ENCODE measurements around the gene SNU13. TPM values are rescaled to one million over a fixed set of nuclear protein-coding genes. Genes with fewer than 3 reads are reported as not detected.
"Not testable (repeated sequence)": the region's sequence is repeated elsewhere in the genome, so short reads cannot be mapped to it uniquely, and the experiment has no call there.

SNU13 gene
- polyA plus RNA-seq, 1 experiment: 151 TPM

DNA sequence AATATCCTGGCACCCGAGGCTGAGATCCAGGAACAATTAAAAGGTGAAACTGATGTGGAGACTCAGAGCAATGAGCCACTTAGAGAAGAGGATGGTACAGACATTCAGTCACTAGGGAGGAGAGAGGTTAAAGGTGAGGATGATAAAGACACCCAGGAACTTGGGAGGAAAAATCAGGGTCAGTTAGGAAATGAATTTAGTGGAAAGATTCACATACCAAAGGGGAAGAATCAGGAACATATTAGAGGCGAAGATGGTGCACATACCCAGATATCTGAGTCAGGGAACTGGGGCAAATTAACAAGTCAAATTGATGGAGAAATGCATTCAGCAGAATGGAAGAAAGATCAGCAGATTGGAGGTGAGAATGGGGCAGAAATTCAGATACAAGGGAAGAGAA lies 6.5 kb upstream of the SNU13 start:
- no peak overlapping the region for H3K27ac ChIP-seq (ENCODE audit: low read depth, low read length)
- H3K4me3 ChIP-seq (ENCODE audit: low read depth, low read length): no peak overlapping the region
- POLR2A ChIA-PET: no interaction called here
- TF ChIP-seq, protein P1, sequence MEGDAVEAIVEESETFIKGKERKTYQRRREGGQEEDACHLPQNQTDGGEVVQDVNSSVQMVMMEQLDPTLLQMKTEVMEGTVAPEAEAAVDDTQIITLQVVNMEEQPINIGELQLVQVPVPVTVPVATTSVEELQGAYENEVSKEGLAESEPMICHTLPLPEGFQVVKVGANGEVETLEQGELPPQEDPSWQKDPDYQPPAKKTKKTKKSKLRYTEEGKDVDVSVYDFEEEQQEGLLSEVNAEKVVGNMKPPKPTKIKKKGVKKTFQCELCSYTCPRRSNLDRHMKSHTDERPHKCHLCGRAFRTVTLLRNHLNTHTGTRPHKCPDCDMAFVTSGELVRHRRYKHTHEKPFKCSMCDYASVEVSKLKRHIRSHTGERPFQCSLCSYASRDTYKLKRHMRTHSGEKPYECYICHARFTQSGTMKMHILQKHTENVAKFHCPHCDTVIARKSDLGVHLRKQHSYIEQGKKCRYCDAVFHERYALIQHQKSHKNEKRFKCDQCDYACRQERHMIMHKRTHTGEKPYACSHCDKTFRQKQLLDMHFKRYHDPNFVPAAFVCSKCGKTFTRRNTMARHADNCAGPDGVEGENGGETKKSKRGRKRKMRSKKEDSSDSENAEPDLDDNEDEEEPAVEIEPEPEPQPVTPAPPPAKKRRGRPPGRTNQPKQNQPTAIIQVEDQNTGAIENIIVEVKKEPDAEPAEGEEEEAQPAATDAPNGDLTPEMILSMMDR (IDR thresholded peaks at IDR 0.05; ENCODE audit: low read depth, low read length): no peak
- H3K9me3 ChIP-seq (ENCODE audit: control insufficient read depth, insufficient read depth, low read length): peaks cover 10% of the 10 kb centered on the region; the same call in 1 of the 2 replicates
- no peak for DNase-seq (ENCODE audit: low read depth, low spot score)
- CTCF ChIA-PET: interaction anchor here (1.0 to 5.4 kb wide), 2 partner anchors 28 to 248 kb away, joined by 3 to 281 read pairs; partner anchors contain the start of gene CENPM
- no peaks in the 10 kb centered on the region for H3K27me3 ChIP-seq (ENCODE audit: control insufficient read depth, insufficient read depth, low read length)

DNA sequence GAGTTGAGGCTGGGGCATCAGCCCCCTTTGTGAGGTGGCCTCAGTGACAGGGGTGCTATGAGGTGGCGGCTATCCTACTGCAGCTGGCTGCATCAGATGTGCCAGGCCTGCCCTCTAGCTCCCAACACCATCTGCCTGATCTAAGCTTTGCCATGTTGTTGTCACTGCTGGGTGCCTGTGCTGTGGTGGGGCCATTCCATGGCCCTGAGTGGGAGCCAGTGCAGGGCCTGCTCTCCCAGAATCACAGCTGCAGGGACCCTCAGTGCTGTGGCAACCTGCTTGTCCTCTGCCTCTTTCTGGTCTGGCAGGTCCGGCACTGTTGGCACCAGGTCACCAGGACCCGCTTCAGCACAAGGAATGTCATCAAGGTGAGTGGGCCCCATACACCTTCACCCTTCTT lies 1.8 kb upstream of the SNU13 start:
- H3K9me3 ChIP-seq (ENCODE audit: control insufficient read depth, insufficient read depth, low read length): no peaks in the 10 kb centered on the region
- no peak overlapping the region for H3K27ac ChIP-seq (ENCODE audit: low read depth, low read length)
- no peaks in the 10 kb centered on the region for H3K27me3 ChIP-seq (ENCODE audit: control insufficient read depth, insufficient read depth, low read length)
- no peak for DNase-seq (ENCODE audit: low read depth, low spot score)
- ChIA-PET POLR2A (no interaction called here), CTCF (no interaction called here)
- TF ChIP-seq, protein P1 (IDR thresholded peaks at IDR 0.05; ENCODE audit: low read depth, low read length): no peak
- H3K4me3 ChIP-seq (ENCODE audit: low read depth, low read length): no peak overlapping the region

DNA sequence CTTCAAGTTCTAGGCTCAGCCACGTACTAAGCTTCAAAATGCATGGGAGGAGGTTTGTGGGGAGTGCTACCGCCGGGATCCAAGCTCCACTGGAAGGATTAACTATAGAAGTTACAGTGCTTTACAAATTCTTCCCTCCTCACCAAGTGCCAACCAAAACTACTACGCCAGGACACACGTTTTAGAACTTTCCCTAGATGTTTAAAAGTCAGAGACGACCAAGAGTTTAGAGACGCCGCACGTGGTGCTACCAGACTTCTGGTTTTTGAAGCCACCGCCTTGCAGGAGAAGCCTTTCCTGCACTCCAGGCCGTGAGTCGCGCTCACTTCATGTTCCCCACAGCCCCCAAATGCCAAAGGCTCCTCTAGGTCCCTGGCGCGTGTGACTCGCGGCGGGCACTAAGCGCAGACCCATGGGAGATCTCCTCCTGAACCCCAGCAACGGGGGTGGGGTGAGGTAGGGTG lies 734 bp downstream of the SNU13 start:
- Histone ChIP-seq H3K27me3 (ENCODE audit: control insufficient read depth, insufficient read depth, low read length) (no peaks in the 10 kb centered on the region), H3K9me3 (ENCODE audit: control insufficient read depth, insufficient read depth, low read length) (no peaks in the 10 kb centered on the region), H3K4me3 (ENCODE audit: low read depth, low read length) (peak overlapping the region; percentile 94), H3K27ac (ENCODE audit: low read depth, low read length) (peak overlapping the region; percentile 93)
- DNase-seq (ENCODE audit: low read depth, low spot score): no peak
- TF ChIP-seq, protein P1 (IDR thresholded peaks at IDR 0.05; ENCODE audit: low read depth, low read length): no peak
- ChIA-PET POLR2A (interaction anchor here (1.9 to 2.1 kb wide), 2 partner anchors 9 to 21 kb away, joined by 5 to 7 read pairs; no protein-coding TSS in a partner anchor), CTCF (interaction anchor here (1.0 to 4.8 kb wide), 4 partner anchors 9 to 254 kb away, joined by 3 to 43 read pairs (median 6); no protein-coding TSS in a partner anchor)

DNA sequence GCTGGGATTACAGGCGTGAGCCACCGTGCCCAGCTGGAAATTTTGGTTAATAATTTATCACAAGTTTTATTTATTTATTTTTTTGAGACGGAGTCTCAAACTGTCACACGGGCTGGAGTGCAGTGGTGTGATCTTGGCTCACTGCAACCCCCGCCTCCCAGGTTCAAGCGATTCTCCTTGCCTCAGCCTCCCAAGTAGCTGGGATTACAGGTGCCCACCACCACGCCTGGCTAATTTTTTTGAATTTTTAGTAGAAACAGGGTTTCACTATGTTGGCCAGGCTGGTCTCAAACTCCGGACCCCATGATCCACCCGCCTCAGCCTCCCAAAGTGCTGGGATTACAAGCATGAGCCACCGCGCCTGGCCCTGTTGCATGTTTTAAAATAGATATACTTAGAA lies 1.8 kb downstream of the SNU13 start:
- not testable (repeated sequence) for DNase-seq (ENCODE audit: low read depth, low spot score); H3K27ac ChIP-seq (ENCODE audit: low read depth, low read length); H3K9me3 ChIP-seq (ENCODE audit: control insufficient read depth, insufficient read depth, low read length); H3K27me3 ChIP-seq (ENCODE audit: control insufficient read depth, insufficient read depth, low read length)
- H3K4me3 ChIP-seq (ENCODE audit: low read depth, low read length): peak overlapping the region; percentile 94; the same call in 1 of the 2 replicates
- ChIA-PET POLR2A (interaction anchor here (0.6 to 1.9 kb wide), 2 partner anchors 20 to 21 kb away, joined by 3 to 5 read pairs; no protein-coding TSS in a partner anchor), CTCF (interaction anchor here (1.1 to 4.8 kb wide), 3 partner anchors 10 to 255 kb away, joined by 3 to 43 read pairs (median 8); no protein-coding TSS in a partner anchor)

DNA sequence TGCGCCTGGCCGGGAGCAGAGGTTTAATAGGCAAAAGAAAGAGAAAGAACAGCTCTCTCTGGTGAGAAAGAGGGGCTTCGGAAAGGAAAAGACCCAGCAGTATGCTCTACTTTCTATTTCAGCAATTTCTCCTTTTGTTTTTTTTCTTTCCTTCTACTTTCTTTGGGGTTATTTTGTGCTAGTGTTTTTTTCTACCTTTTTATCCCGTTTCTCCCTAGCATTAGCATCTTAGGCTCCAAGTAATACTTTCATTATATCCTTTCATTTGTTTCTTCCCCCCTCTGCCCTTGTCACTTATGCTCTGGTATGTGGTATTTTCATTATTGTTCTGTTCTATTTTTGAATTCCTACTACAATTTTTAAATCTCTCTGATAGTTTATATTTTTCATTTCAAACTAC lies 4.5 kb downstream of the SNU13 start:
- TF ChIP-seq, protein P1 (IDR thresholded peaks at IDR 0.05; ENCODE audit: low read depth, low read length): no peak
- Histone ChIP-seq H3K9me3 (ENCODE audit: control insufficient read depth, insufficient read depth, low read length) (peaks cover 6% of the 10 kb centered on the region; the same call in 1 of the 2 replicates), H3K27me3 (ENCODE audit: control insufficient read depth, insufficient read depth, low read length) (no peaks in the 10 kb centered on the region), H3K4me3 (ENCODE audit: low read depth, low read length) (no peak overlapping the region), H3K27ac (ENCODE audit: low read depth, low read length) (no peak overlapping the region)
- POLR2A ChIA-PET: no interaction called here
- no peak for DNase-seq (ENCODE audit: low read depth, low spot score)
- CTCF ChIA-PET: interaction anchor here (0.5 to 1.2 kb wide), 3 partner anchors 13 to 17 kb away, joined by 3 to 4 read pairs (median 3); no protein-coding TSS in a partner anchor
